A172 (cell line): Measurements from ENCODE around the gene URI1. TPM values are rescaled to one million over a fixed set of nuclear protein-coding genes. Genes with fewer than 3 reads are reported as not detected.
"Not testable (repeated sequence)": the region's sequence is repeated elsewhere in the genome, so short reads cannot be mapped to it uniquely, and the experiment has no call there.

Experiments used
- DNase-seq: peaks from one replicate; pipeline ENCODE4 v3.0.0-alpha.2; 2015; ENCODE audit warnings: low spot score
- total RNA-seq: library from RNA; depleted of rRNA; stranded (reverse); fragments of >200 nt; shearing (Covaris generic); gene quantifications from 2 replicates; pipeline ENCODE4 v1.2.3, GENCODE V29; 2014; rRNA removed

The URI1 gene
- 74.6 and 78.8 TPM in 2 replicates for total RNA-seq

GRCh38 chr19:29941828-29942403 is at the start of gene URI1:
Gene URI1, plus strand, starts transcription at chr19:29942239. Its CDS starts 309 bp downstream, at chr19:29942548.
- DNase-seq: peak; percentile 59

GRCh38 chr19:29893606-29894284 is 48.3 kb upstream of the URI1 start:
- no peak for DNase-seq

- DNase-seq: no peak
Measured at GRCh38 chr19:29896802-29897201, 45.2 kb upstream of the URI1 start.

- no peak for DNase-seq
Measured at GRCh38 chr19:29897466-29897865, 44.6 kb upstream of the URI1 start.

GRCh38 chr19:29904017-29904416 is 38.0 kb upstream of the URI1 start:
- no peak for DNase-seq

GRCh38 chr19:29908963-29909944 is 32.8 kb upstream of the URI1 start:
- DNase-seq: no peak

GRCh38 chr19:29914933-29915332 is 27.1 kb upstream of the URI1 start:
- DNase-seq: no peak

- not testable (repeated sequence) for DNase-seq
Measured at GRCh38 chr19:29915832-29916231, 26.2 kb upstream of the URI1 start.

- DNase-seq: no peak
Measured at GRCh38 chr19:29917911-29918310, 24.1 kb upstream of the URI1 start.

- no peak for DNase-seq
Measured at GRCh38 chr19:29918891-29919290, 23.1 kb upstream of the URI1 start.

- no peak for DNase-seq
Measured at GRCh38 chr19:29922972-29923371, 19.1 kb upstream of the URI1 start.

GRCh38 chr19:29923653-29924052 is 18.4 kb upstream of the URI1 start:
- DNase-seq: no peak

- no peak for DNase-seq
Measured at GRCh38 chr19:29926031-29926430, 16.0 kb upstream of the URI1 start.

- DNase-seq: no peak
Measured at GRCh38 chr19:29926801-29927200, 15.2 kb upstream of the URI1 start.

- no peak for DNase-seq
Measured at GRCh38 chr19:29927944-29928625, 14.0 kb upstream of the URI1 start.

GRCh38 chr19:29928831-29929230 is 13.2 kb upstream of the URI1 start:
- no peak for DNase-seq

- no peak for DNase-seq
Measured at GRCh38 chr19:29934257-29934656, 7.8 kb upstream of the URI1 start.

- no peak for DNase-seq
Measured at GRCh38 chr19:29934781-29935180, 7.3 kb upstream of the URI1 start.

GRCh38 chr19:29936409-29936808 is 5.6 kb upstream of the URI1 start:
- no peak for DNase-seq

GRCh38 chr19:29939628-29940027 is 2.4 kb upstream of the URI1 start:
- no peak for DNase-seq

GRCh38 chr19:29940971-29941585 is 961 bp upstream of the URI1 start:
- DNase-seq: no peak
